ENCODE data around the gene RHOA.

DNA sequence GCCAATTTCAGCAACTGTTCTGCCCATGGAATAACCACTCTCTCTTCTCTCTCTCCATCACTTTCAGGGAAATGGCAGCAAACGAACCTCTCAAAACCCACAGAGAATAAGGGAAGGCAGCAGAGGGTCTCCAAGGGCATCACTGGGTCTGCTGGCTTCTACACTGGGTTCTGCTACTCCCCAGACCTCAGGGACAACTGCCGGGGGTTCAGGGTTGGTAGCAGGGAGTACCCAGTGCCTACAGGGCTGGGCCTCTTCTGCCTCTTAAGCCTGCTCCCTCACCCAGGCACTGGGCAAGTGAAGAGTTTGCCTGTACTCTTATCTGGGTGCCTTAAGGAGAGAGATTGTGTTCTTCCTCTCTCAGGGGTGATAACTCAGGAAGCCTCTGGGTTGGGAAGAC is 3.0 kb upstream of the RHOA start:
- TF ChIP-seq ASH2L (IDR thresholded peaks at IDR 0.05; ENCODE audit: borderline replicate concordance, low read depth) (no peak), REST (IDR thresholded peaks at IDR 0.05; ENCODE audit: low read depth, low read length) (no peak), CTCF (IDR thresholded peaks at IDR 0.05 in 2 of 3, conservative IDR thresholded peaks at IDR 0.05 in 1 of 3; ENCODE audit: control insufficient read depth in 2 of 3, extremely low read depth in 1 of 3, insufficient read depth in 1 of 3, low read depth in 3 of 3, low read length in 3 of 3) (no peak), MTA3 (IDR thresholded peaks at IDR 0.05; ENCODE audit: borderline replicate concordance, low read length) (no peak), EP300 (IDR thresholded peaks at IDR 0.05; ENCODE audit: borderline replicate concordance in 1 of 2, control insufficient read depth in 1 of 2, low read depth in 2 of 2, low read length in 2 of 2) (no peak), POLR2A (IDR thresholded peaks at IDR 0.05; ENCODE audit: low read depth, low read length) (no peak), SREBF1 (IDR thresholded peaks at IDR 0.05; ENCODE audit: low read length) (no peak), POU2F2 (IDR thresholded peaks at IDR 0.05; ENCODE audit: borderline replicate concordance, low read depth, low read length) (no peak), CEBPB (IDR thresholded peaks at IDR 0.05; ENCODE audit: borderline replicate concordance in 1 of 2, low read depth in 2 of 2, low read length in 2 of 2) (no peak), ZNF24 (IDR thresholded peaks at IDR 0.05) (no peak)
